ENCODE data around the gene PTCH1.

The PTCH1 gene

GRCh38 chr9:95422650-95423049 is 94.1 kb downstream of the PTCH1 start:
- no peak for TF ChIP-seq CTCF (IDR thresholded peaks at IDR 0.05)
- H3K27ac ChIP-seq = no peak overlapping the region
- H3K4me3 ChIP-seq = no peak overlapping the region
- no peak for DNase-seq (ENCODE audit: low spot score)

- TF ChIP-seq CTCF (IDR thresholded peaks at IDR 0.05) = no peak
- no peak for DNase-seq (ENCODE audit: low spot score)
- Histone ChIP-seq H3K4me3 (no peak overlapping the region), H3K27ac (no peak overlapping the region)
Observed at GRCh38 chr9:95420518-95420917, 96.3 kb downstream of the PTCH1 start.

GRCh38 chr9:95419444-95419843 is 97.3 kb downstream of the PTCH1 start:
- TF ChIP-seq CTCF (IDR thresholded peaks at IDR 0.05) = no peak
- Histone ChIP-seq H3K4me3 (no peak overlapping the region), H3K27ac (no peak overlapping the region)
- DNase-seq (ENCODE audit: low spot score) = no peak

- Histone ChIP-seq H3K4me3 (no peak overlapping the region), H3K27ac (no peak overlapping the region)
- TF ChIP-seq CTCF (IDR thresholded peaks at IDR 0.05) = no peak
- no peak for DNase-seq (ENCODE audit: low spot score)
Observed at GRCh38 chr9:95415158-95415557, 101.6 kb downstream of the PTCH1 start.

- TF ChIP-seq CTCF (IDR thresholded peaks at IDR 0.05) = no peak
- DNase-seq (ENCODE audit: low spot score) = no peak
- Histone ChIP-seq H3K27ac (no peak overlapping the region), H3K4me3 (no peak overlapping the region)
Observed at GRCh38 chr9:95413793-95414192, 103.0 kb downstream of the PTCH1 start.

GRCh38 chr9:95411054-95411892 is 105.5 kb downstream of the PTCH1 start:
- no peak for TF ChIP-seq CTCF (IDR thresholded peaks at IDR 0.05)
- Histone ChIP-seq H3K27ac (no peak overlapping the region), H3K4me3 (no peak overlapping the region)
- DNase-seq (ENCODE audit: low spot score) = no peak

Measured in coronary artery (tissue), 2 donors.